Transverse colon (tissue), 4 donors: ENCODE measurements around the gene BRINP2. TPM values are rescaled to one million over a fixed set of nuclear protein-coding genes. Genes with fewer than 3 reads are reported as not detected.

ENCODE experiments used
- DNase-seq: peaks from one replicate; pipeline ENCODE4 v3.0.0-alpha.2; 2019
- H3K27ac ChIP-seq, 4 donors: fragments of 200-600 bp; sonication (generic); 2 replicates each; pipeline ENCODE4 v1.5.1; 2016 to 2018; ENCODE audit warnings: inconsistent platforms in 4 of 4
- H3K27me3 ChIP-seq: fragments of 200-600 bp; sonication (generic); 2 replicates; pipeline ENCODE4 v1.5.1; 2017; ENCODE audit warnings: inconsistent platforms
- H3K36me3 ChIP-seq, 4 donors: fragments of 200-600 bp; sonication (generic); 2 replicates each; pipeline ENCODE4 v1.5.1; 2017 to 2019; ENCODE audit warnings: inconsistent platforms in 4 of 4
- H3K4me1 ChIP-seq, 4 donors: fragments of 200-600 bp; sonication (generic); 2 replicates each; pipeline ENCODE4 v1.5.1; 2017 to 2020; ENCODE audit warnings: inconsistent platforms in 4 of 4
- H3K4me3 ChIP-seq, 4 donors: fragments of 200-600 bp; sonication (generic); 1 replicate in 1 of 4; 2 replicates in 3 of 4; pipeline versions ENCODE4 v1.5.1 to v1.6.1; 2017 to 2019; ENCODE audit warnings: inconsistent platforms in 4 of 4
- H3K9me3 ChIP-seq, 2 donors: fragments of 200-600 bp; sonication (generic); 2 replicates each; pipeline ENCODE4 v1.5.1; 2017 to 2019; ENCODE audit warnings: inconsistent platforms in 2 of 2
- EP300 ChIP-seq: sonication (generic); formaldehyde crosslinking; IDR thresholded peaks from one replicate; pipeline ENCODE4 v1.6.1; 2017; ENCODE audit warnings: antibody characterized with exemption, low read depth
- POLR2A ChIP-seq: fragments of 450-650 bp; IDR thresholded peaks from one replicate; pipeline ENCODE4 v1.6.1; 2016; ENCODE audit warnings: antibody characterized with exemption, mild to moderate bottlenecking, moderate library complexity
- POLR2AphosphoS5 ChIP-seq, 3 donors: sonication (generic); formaldehyde crosslinking; IDR thresholded peaks; one replicate each; pipeline ENCODE4 v1.6.1; 2016; ENCODE audit warnings: antibody characterized with exemption in 3 of 3
- WGBS, 2 donors: methylation state at CpG; one replicate each; pipeline ENCODE4 v1.1.5; 2018; ENCODE audit warnings: low coverage in 1 of 2; 5-methylcytosine and 5-hydroxymethylcytosine counted together
- in situ Hi-C, 4 donors: fragments of 200-750 bp; cut with MboI; loops; one replicate each; pipeline versions ENCODE4 v1.15.0 to v1.15.1; 2017; ENCODE audit warnings: low sequenced_read_pairs in 3 of 4, low pct_ligation_motif_present in 1 of 4, low pct_unique_long_range_greater_than_20kb in 1 of 4
- intact Hi-C: fragments of 100-400 bp; cut with DNase I; formaldehyde crosslinking; loops from one replicate; pipeline ENCODE4 v1.15.1; 2023; ENCODE audit warnings: low total_unique reads
- total RNA-seq, 4 donors: library from RNA; depleted of rRNA; stranded (reverse); fragments of >200 nt; gene quantifications; one replicate each; pipeline ENCODE4 v1.1.0, GENCODE V29; 2016
- TF ChIP-seq, protein P1 (sequence below), 5 experiments: fragments of 200-600 bp in 3 of 5; fragments of 450-650 bp in 2 of 5; sonication (generic) in 3 of 5; IDR thresholded peaks; 1 replicate in 2 of 5; 2 replicates in 3 of 5; pipeline ENCODE4 v1.5.1; 2016 to 2017; ENCODE audit warnings: antibody characterized with exemption in 5 of 5, inconsistent platforms in 3 of 5, mild to moderate bottlenecking in 2 of 5, moderate library complexity in 1 of 5

BRINP2 gene
- total RNA-seq, 4 donors from 2014 or later = not detected

GRCh38 chr1:177239792-177240191 is 69.0 kb downstream of the BRINP2 start:
- intact Hi-C loops = no loop called here
- TF ChIP-seq, protein P1, sequence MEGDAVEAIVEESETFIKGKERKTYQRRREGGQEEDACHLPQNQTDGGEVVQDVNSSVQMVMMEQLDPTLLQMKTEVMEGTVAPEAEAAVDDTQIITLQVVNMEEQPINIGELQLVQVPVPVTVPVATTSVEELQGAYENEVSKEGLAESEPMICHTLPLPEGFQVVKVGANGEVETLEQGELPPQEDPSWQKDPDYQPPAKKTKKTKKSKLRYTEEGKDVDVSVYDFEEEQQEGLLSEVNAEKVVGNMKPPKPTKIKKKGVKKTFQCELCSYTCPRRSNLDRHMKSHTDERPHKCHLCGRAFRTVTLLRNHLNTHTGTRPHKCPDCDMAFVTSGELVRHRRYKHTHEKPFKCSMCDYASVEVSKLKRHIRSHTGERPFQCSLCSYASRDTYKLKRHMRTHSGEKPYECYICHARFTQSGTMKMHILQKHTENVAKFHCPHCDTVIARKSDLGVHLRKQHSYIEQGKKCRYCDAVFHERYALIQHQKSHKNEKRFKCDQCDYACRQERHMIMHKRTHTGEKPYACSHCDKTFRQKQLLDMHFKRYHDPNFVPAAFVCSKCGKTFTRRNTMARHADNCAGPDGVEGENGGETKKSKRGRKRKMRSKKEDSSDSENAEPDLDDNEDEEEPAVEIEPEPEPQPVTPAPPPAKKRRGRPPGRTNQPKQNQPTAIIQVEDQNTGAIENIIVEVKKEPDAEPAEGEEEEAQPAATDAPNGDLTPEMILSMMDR (IDR thresholded peaks at IDR 0.05) = no peak
- TF ChIP-seq EP300 (no peak), POLR2AphosphoS5 (IDR thresholded peaks at IDR 0.05) (no peak), POLR2A (no peak)

DNA sequence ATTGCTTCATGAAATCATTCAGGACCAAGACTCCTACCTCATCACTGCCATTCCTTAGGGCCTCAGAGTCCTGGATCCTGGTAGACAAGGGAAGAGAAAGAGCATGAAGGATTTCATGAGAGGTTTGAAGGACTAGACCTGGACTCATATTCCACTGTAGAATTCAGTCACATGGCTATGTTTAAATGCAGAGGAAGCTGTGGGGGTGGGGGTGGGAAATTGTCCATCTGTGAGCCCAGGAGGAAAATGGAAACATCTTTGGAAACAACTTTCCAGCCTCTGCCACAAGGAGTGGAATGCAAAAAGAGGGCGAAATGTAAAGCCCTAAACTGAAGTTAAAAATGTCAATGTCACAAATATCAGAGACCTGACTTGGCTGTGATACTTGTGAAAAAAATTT is 73.0 kb downstream of the BRINP2 start:
- Histone ChIP-seq H3K4me1 (peaks cover 0 to 5% (median 4%) of the 10 kb centered on the region in 4 donors), H3K4me3 (no peak overlapping the region), H3K27ac (no peak overlapping the region), H3K9me3 (no peaks in the 10 kb centered on the region), H3K36me3 (no peaks in the 10 kb centered on the region), H3K27me3 (no peaks in the 10 kb centered on the region)
- TF ChIP-seq, protein P1 (IDR thresholded peaks at IDR 0.05) = no peak
- TF ChIP-seq EP300 (no peak), POLR2AphosphoS5 (IDR thresholded peaks at IDR 0.05) (no peak), POLR2A (no peak)
- intact Hi-C loops (no loop called here), in situ Hi-C loops (no loop called here)
- DNase-seq = no peak
- 74 to 83% methylated on average over 1 of the region's 1 CpG for WGBS, 2 donors

More at GRCh38 chr1:177239792-177240191, 69.0 kb downstream of the BRINP2 start:
- Histone ChIP-seq H3K4me3 (no peak overlapping the region), H3K9me3 (no peaks in the 10 kb centered on the region), H3K27me3 (no peaks in the 10 kb centered on the region), H3K36me3 (no peaks in the 10 kb centered on the region), H3K4me1 (no peaks in the 10 kb centered on the region), H3K27ac (no peak overlapping the region)
- in situ Hi-C loops = no loop called here
- WGBS, 2 donors = 43 to 47% methylated on average over 1 to 2 of the region's 2 CpGs
- DNase-seq = no peak

DNA sequence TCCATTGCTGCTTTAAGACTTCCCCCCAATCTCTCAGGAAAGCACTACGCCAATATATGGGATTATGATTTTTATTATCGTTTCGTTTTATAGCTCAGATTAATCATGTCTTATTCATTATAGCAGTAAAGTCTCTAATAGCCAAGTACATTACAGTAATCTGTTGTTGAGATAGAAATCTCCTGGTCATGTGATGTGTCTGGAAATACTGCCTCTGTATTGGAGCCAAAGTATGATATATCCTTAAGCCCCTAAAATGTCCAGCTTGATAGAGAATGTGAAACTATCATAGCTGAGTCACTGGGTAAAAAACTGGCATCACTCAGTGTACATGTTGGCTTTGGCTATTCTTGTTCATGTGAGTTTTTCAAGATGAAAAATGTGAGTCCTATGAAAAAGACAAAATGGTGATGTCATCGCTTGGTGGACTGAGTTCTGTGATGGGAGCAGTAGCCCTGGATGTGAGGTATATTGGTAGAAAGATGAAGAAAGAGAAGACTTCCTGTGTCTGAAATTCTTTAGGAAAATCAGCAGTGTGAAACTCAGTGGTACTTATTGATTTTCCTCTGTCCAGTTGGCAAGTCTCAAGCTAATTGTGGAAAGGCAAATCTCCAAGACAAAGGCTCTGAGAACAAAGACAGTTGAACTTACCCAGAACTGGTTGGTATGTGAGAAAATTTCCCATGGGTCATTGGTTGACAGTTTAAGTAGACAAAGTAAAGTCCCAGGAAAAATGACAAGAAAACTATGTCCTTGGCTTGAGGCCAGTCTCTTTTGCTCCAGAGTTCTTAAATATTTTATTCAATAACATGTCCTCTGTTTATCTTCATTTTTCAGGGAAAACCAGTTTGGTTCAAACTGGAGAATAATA is 76.2 kb downstream of the BRINP2 start:
- no peaks in the 10 kb centered on the region for H3K9me3 ChIP-seq
- H3K27me3 ChIP-seq = no peaks in the 10 kb centered on the region
- WGBS, 2 donors = 73 to 79% methylated on average over 4 of the region's 4 CpGs
- no peak for DNase-seq
- intact Hi-C loops (no loop called here), in situ Hi-C loops (no loop called here)
- H3K36me3 ChIP-seq = no peaks in the 10 kb centered on the region
- peak overlapping the region in 2 of 4 donors; percentile 11 to 15 for H3K27ac ChIP-seq
- TF ChIP-seq POLR2AphosphoS5 (IDR thresholded peaks at IDR 0.05) = peak in 1 of 3 donors; percentile 34
- TF ChIP-seq, protein P1 (IDR thresholded peaks at IDR 0.05) = no peak
- H3K4me3 ChIP-seq = no peak overlapping the region
- H3K4me1 ChIP-seq = peaks cover 0 to 18% (median 13%) of the 10 kb centered on the region in 4 donors

DNA sequence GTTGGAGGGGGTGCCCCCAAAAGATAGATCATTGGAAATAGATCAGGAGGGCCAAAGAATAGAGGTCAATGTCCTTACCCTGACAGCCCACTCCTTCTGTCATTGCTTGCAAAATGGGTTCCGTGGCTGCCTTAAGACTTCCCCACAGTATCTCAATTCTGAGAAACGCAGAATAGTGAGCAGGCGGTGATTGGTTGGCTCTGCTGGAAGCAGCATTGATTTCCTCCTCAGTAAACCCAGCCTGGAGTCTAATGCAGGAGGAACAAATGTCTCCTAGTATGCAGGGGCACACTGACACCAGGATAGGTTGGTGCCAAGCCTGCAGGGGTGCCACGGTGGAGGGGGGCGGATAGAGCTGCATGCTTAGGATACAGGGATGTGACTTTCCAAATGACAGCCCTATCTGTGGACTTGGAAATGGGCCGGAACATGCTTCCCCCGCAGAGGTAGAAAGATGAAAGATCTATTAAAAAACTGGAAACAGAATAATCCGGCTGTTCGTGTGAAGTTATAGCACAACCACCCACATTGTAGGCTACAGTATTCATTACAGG is 76.9 kb downstream of the BRINP2 start:
- in situ Hi-C loops = no loop called here
- Histone ChIP-seq H3K9me3 (no peaks in the 10 kb centered on the region), H3K27me3 (no peaks in the 10 kb centered on the region), H3K27ac (peak overlapping the region in 1 of 4 donors; percentile 11), H3K36me3 (no peaks in the 10 kb centered on the region), H3K4me3 (no peak overlapping the region), H3K4me1 (peaks cover 0 to 18% (median 13%) of the 10 kb centered on the region in 4 donors)
- TF ChIP-seq EP300 = no peak
- TF ChIP-seq POLR2AphosphoS5 (IDR thresholded peaks at IDR 0.05) = no peak
- TF ChIP-seq, protein P1 (IDR thresholded peaks at IDR 0.05) = no peak
- TF ChIP-seq POLR2A = no peak
- no peak for DNase-seq
- WGBS, 2 donors = 86 to 95% methylated on average over 2 to 9 of the region's 9 CpGs
- intact Hi-C loops = no loop called here
